ENCODE results near the gene ZNF621. TPM values are rescaled to one million over a fixed set of nuclear protein-coding genes. Genes with fewer than 3 reads are reported as not detected.

Gene ZNF621
- total and polyA plus RNA-seq, 9 of the 15 experiments (the other 6 are each of a cell fraction or from before 2014, with no cell fraction given): 4.7 to 28.9 (median 20.6) TPM

DNA sequence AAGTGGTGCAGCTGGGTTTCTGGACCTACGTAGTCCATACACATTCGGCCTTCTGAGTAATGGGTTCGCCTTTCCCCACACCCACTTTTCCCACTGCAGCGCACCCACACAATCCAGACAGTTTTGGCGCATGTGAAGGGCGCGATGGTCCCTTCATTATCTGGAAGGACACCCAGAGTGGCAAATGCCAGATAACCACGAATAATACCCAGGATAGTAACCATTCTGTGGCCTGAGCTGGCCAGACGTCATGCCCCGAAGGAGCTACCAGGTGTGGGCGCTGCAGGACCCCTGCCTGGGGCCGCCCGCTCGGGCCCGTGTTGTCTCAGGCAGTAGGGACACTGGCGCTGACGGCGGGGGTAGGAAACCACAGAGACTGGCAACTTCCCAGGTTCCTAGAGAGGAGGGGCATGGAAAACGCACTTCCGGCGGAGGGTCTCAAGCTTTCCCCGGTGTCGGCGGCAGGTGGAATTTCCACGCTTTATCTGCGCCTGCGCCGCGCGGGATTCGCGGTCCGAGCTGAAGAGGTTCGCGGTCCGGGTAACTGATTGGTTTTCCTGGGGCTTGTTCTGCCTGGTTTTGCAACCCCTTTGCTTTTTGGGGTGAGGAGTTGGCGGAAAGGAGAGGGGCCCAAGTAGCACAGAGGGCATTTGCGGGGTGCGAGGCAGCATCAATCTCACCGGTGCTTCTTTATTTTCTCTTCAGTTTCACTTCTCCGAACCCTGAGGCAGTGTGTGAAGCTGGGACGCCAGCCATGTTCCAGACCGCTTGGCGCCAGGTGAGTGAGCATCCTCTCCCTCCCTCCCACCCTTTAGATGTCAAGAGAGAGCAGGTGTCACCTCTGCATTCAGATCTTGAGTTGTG is 18.9 kb upstream of the ZNF621 start, which contains the start of gene ZNF620 (continued):
- TF ChIP-seq, protein P1, sequence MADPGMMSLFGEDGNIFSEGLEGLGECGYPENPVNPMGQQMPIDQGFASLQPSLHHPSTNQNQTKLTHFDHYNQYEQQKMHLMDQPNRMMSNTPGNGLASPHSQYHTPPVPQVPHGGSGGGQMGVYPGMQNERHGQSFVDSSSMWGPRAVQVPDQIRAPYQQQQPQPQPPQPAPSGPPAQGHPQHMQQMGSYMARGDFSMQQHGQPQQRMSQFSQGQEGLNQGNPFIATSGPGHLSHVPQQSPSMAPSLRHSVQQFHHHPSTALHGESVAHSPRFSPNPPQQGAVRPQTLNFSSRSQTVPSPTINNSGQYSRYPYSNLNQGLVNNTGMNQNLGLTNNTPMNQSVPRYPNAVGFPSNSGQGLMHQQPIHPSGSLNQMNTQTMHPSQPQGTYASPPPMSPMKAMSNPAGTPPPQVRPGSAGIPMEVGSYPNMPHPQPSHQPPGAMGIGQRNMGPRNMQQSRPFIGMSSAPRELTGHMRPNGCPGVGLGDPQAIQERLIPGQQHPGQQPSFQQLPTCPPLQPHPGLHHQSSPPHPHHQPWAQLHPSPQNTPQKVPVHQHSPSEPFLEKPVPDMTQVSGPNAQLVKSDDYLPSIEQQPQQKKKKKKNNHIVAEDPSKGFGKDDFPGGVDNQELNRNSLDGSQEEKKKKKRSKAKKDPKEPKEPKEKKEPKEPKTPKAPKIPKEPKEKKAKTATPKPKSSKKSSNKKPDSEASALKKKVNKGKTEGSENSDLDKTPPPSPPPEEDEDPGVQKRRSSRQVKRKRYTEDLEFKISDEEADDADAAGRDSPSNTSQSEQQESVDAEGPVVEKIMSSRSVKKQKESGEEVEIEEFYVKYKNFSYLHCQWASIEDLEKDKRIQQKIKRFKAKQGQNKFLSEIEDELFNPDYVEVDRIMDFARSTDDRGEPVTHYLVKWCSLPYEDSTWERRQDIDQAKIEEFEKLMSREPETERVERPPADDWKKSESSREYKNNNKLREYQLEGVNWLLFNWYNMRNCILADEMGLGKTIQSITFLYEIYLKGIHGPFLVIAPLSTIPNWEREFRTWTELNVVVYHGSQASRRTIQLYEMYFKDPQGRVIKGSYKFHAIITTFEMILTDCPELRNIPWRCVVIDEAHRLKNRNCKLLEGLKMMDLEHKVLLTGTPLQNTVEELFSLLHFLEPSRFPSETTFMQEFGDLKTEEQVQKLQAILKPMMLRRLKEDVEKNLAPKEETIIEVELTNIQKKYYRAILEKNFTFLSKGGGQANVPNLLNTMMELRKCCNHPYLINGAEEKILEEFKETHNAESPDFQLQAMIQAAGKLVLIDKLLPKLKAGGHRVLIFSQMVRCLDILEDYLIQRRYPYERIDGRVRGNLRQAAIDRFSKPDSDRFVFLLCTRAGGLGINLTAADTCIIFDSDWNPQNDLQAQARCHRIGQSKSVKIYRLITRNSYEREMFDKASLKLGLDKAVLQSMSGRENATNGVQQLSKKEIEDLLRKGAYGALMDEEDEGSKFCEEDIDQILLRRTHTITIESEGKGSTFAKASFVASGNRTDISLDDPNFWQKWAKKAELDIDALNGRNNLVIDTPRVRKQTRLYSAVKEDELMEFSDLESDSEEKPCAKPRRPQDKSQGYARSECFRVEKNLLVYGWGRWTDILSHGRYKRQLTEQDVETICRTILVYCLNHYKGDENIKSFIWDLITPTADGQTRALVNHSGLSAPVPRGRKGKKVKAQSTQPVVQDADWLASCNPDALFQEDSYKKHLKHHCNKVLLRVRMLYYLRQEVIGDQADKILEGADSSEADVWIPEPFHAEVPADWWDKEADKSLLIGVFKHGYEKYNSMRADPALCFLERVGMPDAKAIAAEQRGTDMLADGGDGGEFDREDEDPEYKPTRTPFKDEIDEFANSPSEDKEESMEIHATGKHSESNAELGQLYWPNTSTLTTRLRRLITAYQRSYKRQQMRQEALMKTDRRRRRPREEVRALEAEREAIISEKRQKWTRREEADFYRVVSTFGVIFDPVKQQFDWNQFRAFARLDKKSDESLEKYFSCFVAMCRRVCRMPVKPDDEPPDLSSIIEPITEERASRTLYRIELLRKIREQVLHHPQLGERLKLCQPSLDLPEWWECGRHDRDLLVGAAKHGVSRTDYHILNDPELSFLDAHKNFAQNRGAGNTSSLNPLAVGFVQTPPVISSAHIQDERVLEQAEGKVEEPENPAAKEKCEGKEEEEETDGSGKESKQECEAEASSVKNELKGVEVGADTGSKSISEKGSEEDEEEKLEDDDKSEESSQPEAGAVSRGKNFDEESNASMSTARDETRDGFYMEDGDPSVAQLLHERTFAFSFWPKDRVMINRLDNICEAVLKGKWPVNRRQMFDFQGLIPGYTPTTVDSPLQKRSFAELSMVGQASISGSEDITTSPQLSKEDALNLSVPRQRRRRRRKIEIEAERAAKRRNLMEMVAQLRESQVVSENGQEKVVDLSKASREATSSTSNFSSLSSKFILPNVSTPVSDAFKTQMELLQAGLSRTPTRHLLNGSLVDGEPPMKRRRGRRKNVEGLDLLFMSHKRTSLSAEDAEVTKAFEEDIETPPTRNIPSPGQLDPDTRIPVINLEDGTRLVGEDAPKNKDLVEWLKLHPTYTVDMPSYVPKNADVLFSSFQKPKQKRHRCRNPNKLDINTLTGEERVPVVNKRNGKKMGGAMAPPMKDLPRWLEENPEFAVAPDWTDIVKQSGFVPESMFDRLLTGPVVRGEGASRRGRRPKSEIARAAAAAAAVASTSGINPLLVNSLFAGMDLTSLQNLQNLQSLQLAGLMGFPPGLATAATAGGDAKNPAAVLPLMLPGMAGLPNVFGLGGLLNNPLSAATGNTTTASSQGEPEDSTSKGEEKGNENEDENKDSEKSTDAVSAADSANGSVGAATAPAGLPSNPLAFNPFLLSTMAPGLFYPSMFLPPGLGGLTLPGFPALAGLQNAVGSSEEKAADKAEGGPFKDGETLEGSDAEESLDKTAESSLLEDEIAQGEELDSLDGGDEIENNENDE (IDR thresholded peaks at IDR 0.05; ENCODE audit: low read depth, low read length): no peak
- TF ChIP-seq, protein P2, sequence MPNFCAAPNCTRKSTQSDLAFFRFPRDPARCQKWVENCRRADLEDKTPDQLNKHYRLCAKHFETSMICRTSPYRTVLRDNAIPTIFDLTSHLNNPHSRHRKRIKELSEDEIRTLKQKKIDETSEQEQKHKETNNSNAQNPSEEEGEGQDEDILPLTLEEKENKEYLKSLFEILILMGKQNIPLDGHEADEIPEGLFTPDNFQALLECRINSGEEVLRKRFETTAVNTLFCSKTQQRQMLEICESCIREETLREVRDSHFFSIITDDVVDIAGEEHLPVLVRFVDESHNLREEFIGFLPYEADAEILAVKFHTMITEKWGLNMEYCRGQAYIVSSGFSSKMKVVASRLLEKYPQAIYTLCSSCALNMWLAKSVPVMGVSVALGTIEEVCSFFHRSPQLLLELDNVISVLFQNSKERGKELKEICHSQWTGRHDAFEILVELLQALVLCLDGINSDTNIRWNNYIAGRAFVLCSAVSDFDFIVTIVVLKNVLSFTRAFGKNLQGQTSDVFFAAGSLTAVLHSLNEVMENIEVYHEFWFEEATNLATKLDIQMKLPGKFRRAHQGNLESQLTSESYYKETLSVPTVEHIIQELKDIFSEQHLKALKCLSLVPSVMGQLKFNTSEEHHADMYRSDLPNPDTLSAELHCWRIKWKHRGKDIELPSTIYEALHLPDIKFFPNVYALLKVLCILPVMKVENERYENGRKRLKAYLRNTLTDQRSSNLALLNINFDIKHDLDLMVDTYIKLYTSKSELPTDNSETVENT (CRISPR knock-in tag; IDR thresholded peaks at IDR 0.05): no peak; the same call in 1 of the 2 replicates
- TF ChIP-seq ARNT (IDR thresholded peaks at IDR 0.05) (no peak), KLF13 (tag; IDR thresholded peaks at IDR 0.05; ENCODE audit: borderline replicate concordance, low read depth) (no peak; the same call in 1 of the 2 replicates), PML (IDR thresholded peaks at IDR 0.05; ENCODE audit: low read length) (peak; percentile 42; the same call in 1 of the 2 replicates), C11orf30 (IDR thresholded peaks at IDR 0.05; ENCODE audit: low read depth) (peak; percentile 24; the same call in 1 of the 2 replicates)
- TF ChIP-seq, protein P3, sequence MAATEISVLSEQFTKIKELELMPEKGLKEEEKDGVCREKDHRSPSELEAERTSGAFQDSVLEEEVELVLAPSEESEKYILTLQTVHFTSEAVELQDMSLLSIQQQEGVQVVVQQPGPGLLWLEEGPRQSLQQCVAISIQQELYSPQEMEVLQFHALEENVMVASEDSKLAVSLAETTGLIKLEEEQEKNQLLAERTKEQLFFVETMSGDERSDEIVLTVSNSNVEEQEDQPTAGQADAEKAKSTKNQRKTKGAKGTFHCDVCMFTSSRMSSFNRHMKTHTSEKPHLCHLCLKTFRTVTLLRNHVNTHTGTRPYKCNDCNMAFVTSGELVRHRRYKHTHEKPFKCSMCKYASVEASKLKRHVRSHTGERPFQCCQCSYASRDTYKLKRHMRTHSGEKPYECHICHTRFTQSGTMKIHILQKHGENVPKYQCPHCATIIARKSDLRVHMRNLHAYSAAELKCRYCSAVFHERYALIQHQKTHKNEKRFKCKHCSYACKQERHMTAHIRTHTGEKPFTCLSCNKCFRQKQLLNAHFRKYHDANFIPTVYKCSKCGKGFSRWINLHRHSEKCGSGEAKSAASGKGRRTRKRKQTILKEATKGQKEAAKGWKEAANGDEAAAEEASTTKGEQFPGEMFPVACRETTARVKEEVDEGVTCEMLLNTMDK (IDR thresholded peaks at IDR 0.05; ENCODE audit: borderline replicate concordance, insufficient read depth, low read depth, low read length, poor library complexity, severe bottlenecking): no peak
